Psoas muscle (tissue), 8 donors: ENCODE results near the gene AFF3. TPM values are rescaled to one million over a fixed set of nuclear protein-coding genes. Genes with fewer than 3 reads are reported as not detected.

Source experiments
- ATAC-seq, 4 donors: fragments of 200-7000 bp; cut with Tn5 transposase; one replicate each; pipeline ENCODE4 v1.9.1; 2020; ENCODE audit warnings: moderate library complexity in 3 of 4, mild to moderate bottlenecking in 2 of 4
- DNase-seq, 2 donors: peaks; one replicate each; pipeline ENCODE4 v3.0.0-alpha.2; 2020
- H3K27ac ChIP-seq: fragments of 200-600 bp; one replicate; pipeline ENCODE4 v1.8.0; 2022
- H3K27me3 ChIP-seq, 3 donors: fragments of 200-600 bp in 1 of 3; one replicate each; pipeline versions ENCODE4 v1.6.1 to v1.8.0; 2013 to 2022; ENCODE audit warnings: low read length in 2 of 3, mild to moderate bottlenecking in 2 of 3, moderate library complexity in 1 of 3; ENCODE audit not compliant: insufficient read depth in 3 of 3
- H3K36me3 ChIP-seq, 2 donors: fragments of 200-600 bp in 1 of 2; one replicate each; pipeline versions ENCODE4 v1.6.1 to v1.8.0; 2013 to 2022; ENCODE audit warnings: low read depth in 1 of 2, mild to moderate bottlenecking in 1 of 2, moderate library complexity in 1 of 2; ENCODE audit not compliant: insufficient read depth in 1 of 2
- H3K4me1 ChIP-seq: fragments of 200-600 bp; one replicate; pipeline ENCODE4 v1.8.0; 2022
- H3K4me3 ChIP-seq: fragments of 200-600 bp; one replicate; pipeline ENCODE4 v1.8.0; 2022; ENCODE audit warnings: mild to moderate bottlenecking
- H3K9me3 ChIP-seq: fragments of 200-600 bp; one replicate; pipeline ENCODE4 v1.8.0; 2022
- CTCF ChIP-seq: fragments of 200-600 bp; IDR thresholded peaks from one replicate; pipeline ENCODE4 v1.8.0; 2022; ENCODE audit warnings: antibody characterized with exemption
- WGBS, 3 donors: extraction: QIAGEN DNeasy Blood & Tissue Kit; methylation state at CpG; one replicate each; pipeline versions ENCODE4 v1.1.6 to v1.1.7; 2013; 5-methylcytosine and 5-hydroxymethylcytosine counted together
- intact Hi-C, 2 donors: fragments of 100-400 bp; cut with DNase I; formaldehyde crosslinking; loops; one replicate each; pipeline versions ENCODE4 v1.11.0 to v1.14.2; 2022
- polyA plus RNA-seq, 3 donors: library from polyadenylated mRNA; stranded (reverse); fragments of 200-250 nt; gene quantifications; one replicate each; pipeline ENCODE4 v1.2.3, GENCODE V29; 2013
- total RNA-seq, 4 donors: library from RNA; stranded (reverse); fragmentation: NEBNext Ultra II Directional in 2 of 4; extraction: Animal tissue kit (Norgen Biotek cat#: 25700) in 2 of 4; gene quantifications; one replicate each; pipeline versions ENCODE4 v1.2.1 to v1.2.4, GENCODE V29; 2021 to 2023
- donor health status: healthy with polysubstance abuse.
- donor health status: DM: no; HTN: no; CAD: no; lungs with moderate emphysema.
- donor health status: Bipolar disorder and iron deficiency.
- donor health status: healthy.
- donor health status: DM: yes; HTN: yes; CAD: no.
- donor health status: DM: no; HTN: no; CAD: no.
- donor health status: DM: no; HTN: no; CAD: no.
- donor health status: DM: yes; HTN: yes; CAD: no.

Gene AFF3
- total and polyA plus RNA-seq, 7 donors = 0.08 to 2.9 (median 0.44) TPM

- peaks cover 12% of the 10 kb centered on the region for H3K4me1 ChIP-seq
- TF ChIP-seq CTCF = no peak
- no peak overlapping the region for H3K4me3 ChIP-seq
- WGBS, 3 donors = 61 to 67% (median 62%) methylated on average over 5 of the region's 5 CpGs
- H3K27ac ChIP-seq = no peak overlapping the region
- intact Hi-C loops = no loop called here
- H3K9me3 ChIP-seq = no peaks in the 10 kb centered on the region
- ATAC-seq (no peak), DNase-seq (no peak)
- no peaks in the 10 kb centered on the region for H3K27me3 ChIP-seq
- no peaks in the 10 kb centered on the region for H3K36me3 ChIP-seq
These were observed 238.4 kb downstream of the AFF3 start for GRCh38 chr2:99903981-99904380.

GRCh38 chr2:99900556-99900955 is 241.8 kb downstream of the AFF3 start:
- 35 to 41% (median 38%) methylated on average over 7 of the region's 7 CpGs for WGBS, 3 donors
- H3K27me3 ChIP-seq = no peaks in the 10 kb centered on the region
- intact Hi-C loops = no loop called here
- no peak overlapping the region for H3K4me3 ChIP-seq
- no peak overlapping the region for H3K27ac ChIP-seq
- ATAC-seq = peak; percentile 85 to 98 (median 92)
- no peak for DNase-seq
- no peaks in the 10 kb centered on the region for H3K36me3 ChIP-seq
- no peaks in the 10 kb centered on the region for H3K9me3 ChIP-seq
- H3K4me1 ChIP-seq = peaks cover 12% of the 10 kb centered on the region
- TF ChIP-seq CTCF = no peak

- Histone ChIP-seq H3K4me3 (no peak overlapping the region), H3K4me1 (peaks cover 12% of the 10 kb centered on the region), H3K27ac (no peak overlapping the region), H3K27me3 (no peaks in the 10 kb centered on the region), H3K36me3 (no peaks in the 10 kb centered on the region), H3K9me3 (no peaks in the 10 kb centered on the region)
- no peak for TF ChIP-seq CTCF
- ATAC-seq = no peak
- no peak for DNase-seq
- WGBS, 3 donors = 45 to 64% (median 48%) methylated on average over 3 of the region's 3 CpGs
- intact Hi-C loops = no loop called here
These were observed 242.5 kb downstream of the AFF3 start for GRCh38 chr2:99899882-99900281.

- Histone ChIP-seq H3K9me3 (no peaks in the 10 kb centered on the region), H3K4me3 (no peak overlapping the region), H3K4me1 (peaks cover 12% of the 10 kb centered on the region), H3K27ac (no peak overlapping the region), H3K36me3 (no peaks in the 10 kb centered on the region), H3K27me3 (no peaks in the 10 kb centered on the region)
- TF ChIP-seq CTCF = no peak
- WGBS, 3 donors = 83 to 96% (median 93%) methylated on average over 5 of the region's 5 CpGs
- DNase-seq (no peak), ATAC-seq (no peak)
- intact Hi-C loops = no loop called here
These were observed 243.1 kb downstream of the AFF3 start for GRCh38 chr2:99899058-99899855.
